Measurements from ENCODE around the gene RHOJ. TPM values are rescaled to one million over a fixed set of nuclear protein-coding genes. Genes with fewer than 3 reads are reported as not detected.
A peak's percentile ranks its signal among the peaks of the same experiment; 100 is the strongest.

The RHOJ gene
- total and polyA plus RNA-seq, 3 donors from 2014 or later: 8.3 to 18.6 (median 8.4) TPM

GRCh38 chr14:63192085-63192484 lies 12.2 kb upstream of the RHOJ start:
- no peaks in the 10 kb centered on the region for H3K36me3 ChIP-seq (ENCODE audit: low read depth, missing control alignments)
- intact Hi-C loops (cut with DNase I; ENCODE audit: low total_unique reads): no loop called here
- no peak overlapping the region for H3K4me3 ChIP-seq
- TF ChIP-seq POLR2A (IDR thresholded peaks at IDR 0.05) (no peak), CTCF (IDR thresholded peaks at IDR 0.05) (no peak)
- H3K4me1 ChIP-seq: no peaks in the 10 kb centered on the region
- H3K27me3 ChIP-seq: no peaks in the 10 kb centered on the region
- no peaks in the 10 kb centered on the region for H3K9me3 ChIP-seq
- no peak for DNase-seq
- H3K27ac ChIP-seq: no peak overlapping the region
- 62 to 80% methylated on average over 2 of the region's 2 CpGs for WGBS, 2 donors

- Histone ChIP-seq H3K4me3 (no peak overlapping the region), H3K27me3 (no peaks in the 10 kb centered on the region), H3K4me1 (no peaks in the 10 kb centered on the region), H3K9me3 (no peaks in the 10 kb centered on the region), H3K27ac (no peak overlapping the region), H3K36me3 (ENCODE audit: low read depth, missing control alignments) (no peaks in the 10 kb centered on the region)
- intact Hi-C loops (cut with DNase I; ENCODE audit: low total_unique reads): no loop called here
- no peak for DNase-seq
- TF ChIP-seq CTCF (IDR thresholded peaks at IDR 0.05) (no peak), POLR2A (IDR thresholded peaks at IDR 0.05) (no peak)
- 88 to 95% methylated on average over 2 of the region's 2 CpGs for WGBS, 2 donors
Observed at GRCh38 chr14:63193236-63193635, 11.0 kb upstream of the RHOJ start.

GRCh38 chr14:63200035-63200740 lies 4.1 kb upstream of the RHOJ start:
- H3K27ac ChIP-seq: no peak overlapping the region
- intact Hi-C loops (cut with DNase I; ENCODE audit: low total_unique reads): no loop called here
- H3K4me3 ChIP-seq: no peak overlapping the region
- no peaks in the 10 kb centered on the region for H3K9me3 ChIP-seq
- TF ChIP-seq CTCF (IDR thresholded peaks at IDR 0.05) (no peak), POLR2A (IDR thresholded peaks at IDR 0.05) (no peak)
- H3K36me3 ChIP-seq (ENCODE audit: low read depth, missing control alignments): no peaks in the 10 kb centered on the region
- DNase-seq: no peak
- WGBS, 2 donors: 86 to 94% methylated on average over 5 of the region's 5 CpGs
- peaks cover 5% of the 10 kb centered on the region for H3K4me1 ChIP-seq
- H3K27me3 ChIP-seq: no peaks in the 10 kb centered on the region

GRCh38 chr14:63200767-63201166 lies 3.5 kb upstream of the RHOJ start:
- DNase-seq: no peak
- H3K36me3 ChIP-seq (ENCODE audit: low read depth, missing control alignments): no peaks in the 10 kb centered on the region
- H3K27me3 ChIP-seq: no peaks in the 10 kb centered on the region
- no peak overlapping the region for H3K27ac ChIP-seq
- peaks cover 5% of the 10 kb centered on the region for H3K4me1 ChIP-seq
- TF ChIP-seq POLR2A (IDR thresholded peaks at IDR 0.05) (no peak), CTCF (IDR thresholded peaks at IDR 0.05) (no peak)
- H3K9me3 ChIP-seq: no peaks in the 10 kb centered on the region
- intact Hi-C loops (cut with DNase I; ENCODE audit: low total_unique reads): no loop called here
- no peak overlapping the region for H3K4me3 ChIP-seq

DNA sequence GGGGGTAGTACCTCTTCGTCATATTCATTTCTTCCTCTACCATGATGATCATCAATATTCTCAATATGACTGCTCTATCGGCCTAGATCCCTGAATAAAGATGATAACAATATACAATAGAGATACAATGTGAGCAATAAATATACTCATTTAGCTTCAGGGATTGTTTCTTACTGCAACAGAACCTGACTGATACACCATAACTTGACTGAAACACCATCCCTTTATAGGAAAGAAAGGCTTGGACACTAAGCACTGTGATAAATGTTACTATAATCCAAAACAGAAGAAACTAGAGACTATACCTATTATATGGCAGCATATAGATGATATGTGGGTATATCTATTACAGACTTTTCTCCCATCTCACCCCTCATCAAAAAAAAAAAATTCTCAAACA lies 1.2 kb upstream of the RHOJ start:
- Histone ChIP-seq H3K27me3 (no peaks in the 10 kb centered on the region), H3K4me3 (no peak overlapping the region), H3K9me3 (no peaks in the 10 kb centered on the region), H3K27ac (peak overlapping the region in 1 of 2 donors; percentile 87), H3K36me3 (ENCODE audit: low read depth, missing control alignments) (no peaks in the 10 kb centered on the region), H3K4me1 (peaks cover 5% of the 10 kb centered on the region)
- TF ChIP-seq CTCF (IDR thresholded peaks at IDR 0.05): no peak
- TF ChIP-seq POLR2A (IDR thresholded peaks at IDR 0.05): no peak
- intact Hi-C loops (cut with DNase I; ENCODE audit: low total_unique reads): no loop called here
- WGBS, 2 donors: 91 to 94% methylated on average over 2 of the region's 2 CpGs
- DNase-seq: no peak

All from testis (tissue), 3 donors.